Heart right ventricle (tissue), 16 donors: ENCODE data around the gene THBS1. TPM values are rescaled to one million over a fixed set of nuclear protein-coding genes. Genes with fewer than 3 reads are reported as not detected.
A peak's percentile ranks its signal among the peaks of the same experiment; 100 is the strongest.

Experiments used
- ATAC-seq, 8 donors: fragments of 200-7000 bp; cut with Tn5 transposase; one replicate each; pipeline ENCODE4 v1.9.1; 2020; ENCODE audit warnings: mild to moderate bottlenecking in 8 of 8, moderate library complexity in 8 of 8, moderate number of reproducible peaks in 1 of 8
- DNase-seq, 2 donors: peaks; one replicate each; pipeline ENCODE4 v3.0.0-alpha.2; 2020
- H3K27ac ChIP-seq, 10 donors: fragments of 200-600 bp; sonication (generic) in 2 of 10; one replicate each; pipeline versions ENCODE4 v1.5.0 to v1.8.0; 2020 to 2022; ENCODE audit warnings: mild to moderate bottlenecking in 3 of 10
- H3K27me3 ChIP-seq, 7 donors: fragments of 200-600 bp; one replicate each; pipeline ENCODE4 v1.8.0; 2021 to 2022; ENCODE audit warnings: mild to moderate bottlenecking in 2 of 7
- H3K36me3 ChIP-seq, 9 donors: fragments of 200-600 bp; sonication (generic) in 1 of 9; one replicate each; pipeline versions ENCODE4 v1.5.0 to v1.8.0; 2020 to 2022; ENCODE audit warnings: mild to moderate bottlenecking in 2 of 9
- H3K4me1 ChIP-seq, 9 donors: fragments of 200-600 bp; sonication (generic) in 1 of 9; one replicate each; pipeline versions ENCODE4 v1.5.0 to v1.8.0; 2020 to 2022; ENCODE audit warnings: mild to moderate bottlenecking in 4 of 9
- H3K4me3 ChIP-seq, 10 donors: fragments of 200-600 bp; sonication (generic) in 2 of 10; one replicate each; pipeline versions ENCODE4 v1.5.0 to v1.8.0; 2020 to 2022; ENCODE audit warnings: mild to moderate bottlenecking in 7 of 10, moderate library complexity in 2 of 10
- H3K9me3 ChIP-seq, 11 donors: fragments of 200-600 bp in 10 of 11; sonication (generic) in 2 of 11; one replicate each; pipeline versions ENCODE4 v1.5.0 to v1.8.0; 2013 to 2022; ENCODE audit warnings: mild to moderate bottlenecking in 2 of 11, control low read depth in 1 of 11, moderate library complexity in 1 of 11
- CTCF ChIP-seq, 9 donors: fragments of 200-600 bp; sonication (generic) in 2 of 9; IDR thresholded peaks; one replicate each; pipeline versions ENCODE4 v1.5.0 to v1.8.0; 2021 to 2022; ENCODE audit warnings: antibody characterized with exemption in 9 of 9, mild to moderate bottlenecking in 5 of 9, moderate library complexity in 1 of 9
- WGBS, 2 donors: extraction: QIAGEN DNeasy Blood & Tissue Kit; methylation state at CpG; one replicate each; pipeline ENCODE4 v1.1.7; 2013; ENCODE audit warnings: inconsistent platforms in 1 of 2; 5-methylcytosine and 5-hydroxymethylcytosine counted together
- intact Hi-C, 10 donors: fragments of 100-400 bp; cut with DNase I; formaldehyde crosslinking; loops; one replicate each; pipeline versions ENCODE4 v1.11.1 to v1.14.2; 2022
- polyA plus RNA-seq, 2 donors: library from polyadenylated mRNA; stranded (reverse); fragments of 200-250 nt; gene quantifications; one replicate each; pipeline ENCODE4 v1.2.3, GENCODE V29; 2013
- total RNA-seq, 10 donors: library from RNA; stranded (reverse); fragmentation: NEBNext Ultra II Directional in 3 of 10; extraction: Animal tissue kit (Norgen Biotek cat#: 25700) in 3 of 10; gene quantifications; one replicate each; pipeline versions ENCODE4 v1.2.1 to v1.2.4, GENCODE V29; 2021 to 2023
- donor health status: Arrhythmogenic right ventricular cardiomyopathy.
- donor health status: ischemic (EF 13 %, LVEDD 7.1; RV severe dilation, severe dysfunction).
- donor health status: healthy with polysubstance abuse.
- donor health status: DM: no; HTN: yes; CAD: no.
- donor health status: DM: no; HTN: no; CAD: no.
- donor health status: ischemic (EF 25% LVEDD 6.9; RV normal size, moderate dysfunction).
- donor health status: ischemic (EF 25% LVEDD 5.7; RV mildly dilated, moderate dysfunction).
- donor health status: healthy.
- donor health status: DM: yes; HTN: yes; CAD: no.
- donor health status: Ischemic cardiomyopathy.
- donor health status: ischemic (EF 35%, LVEDD 5.7; RV mildly dilated, moderate dysfunction).
- donor health status: nonischemic (EF 11% LVEDD 7.7; RV severe dilation, severe dysfunction).
- donor health status: DM: yes; HTN: yes; CAD: no.
- donor health status: PGD.
- donor health status: ischemic (EF 29% LVEDD 5.4; RV normal size, mild dysfunction).
- donor health status: nonischemic (EF 23%, LVEDD 6.1; RV moderate dilation, normal function).

THBS1 gene
- total and polyA plus RNA-seq, 12 donors: 12.9 to 1,109 (median 102) TPM

GRCh38 chr15:39613271-39613670 is 32.4 kb downstream of the THBS1 start:
- no peaks in the 10 kb centered on the region for H3K27me3 ChIP-seq
- ATAC-seq: no peak

GRCh38 chr15:39613861-39614260 is 33.0 kb downstream of the THBS1 start:
- no peak for TF ChIP-seq CTCF (IDR thresholded peaks at IDR 0.05)
- no peak overlapping the region for H3K27ac ChIP-seq
- WGBS, 2 donors: 90 to 93% methylated on average over 2 of the region's 2 CpGs
- H3K9me3 ChIP-seq: peaks cover 0 to 56% (median 32%) of the 10 kb centered on the region in 11 donors
- no peaks in the 10 kb centered on the region for H3K36me3 ChIP-seq
- intact Hi-C loops: loop anchor here in 1 of 10 donors (10.0 kb wide), 1 partner anchor 61 kb away; no protein-coding TSS in a partner anchor
- H3K27me3 ChIP-seq: no peaks in the 10 kb centered on the region
- DNase-seq (no peak), ATAC-seq (no peak)
- H3K4me3 ChIP-seq: no peak overlapping the region
- H3K4me1 ChIP-seq: peaks cover 0 to 7% (median 0%) of the 10 kb centered on the region in 9 donors

More at GRCh38 chr15:39613271-39613670, 32.4 kb downstream of the THBS1 start:
- Histone ChIP-seq H3K27ac (no peak overlapping the region), H3K4me1 (peaks cover 0 to 4% (median 0%) of the 10 kb centered on the region in 9 donors), H3K9me3 (peaks cover 0 to 56% (median 32%) of the 10 kb centered on the region in 11 donors), H3K36me3 (no peaks in the 10 kb centered on the region), H3K4me3 (no peak overlapping the region)
- no peak for TF ChIP-seq CTCF (IDR thresholded peaks at IDR 0.05)
- intact Hi-C loops: loop anchor here in 1 of 10 donors (10.0 kb wide), 1 partner anchor 62 kb away; no protein-coding TSS in a partner anchor
- no peak for DNase-seq

- no peaks in the 10 kb centered on the region for H3K36me3 ChIP-seq
- peaks cover 0 to 14% (median 0%) of the 10 kb centered on the region in 9 donors for H3K4me1 ChIP-seq
- DNase-seq (no peak), ATAC-seq (no peak)
- H3K4me3 ChIP-seq: no peak overlapping the region
- 74 to 81% methylated on average over 6 of the region's 6 CpGs for WGBS, 2 donors
- TF ChIP-seq CTCF (IDR thresholded peaks at IDR 0.05): no peak
- H3K27me3 ChIP-seq: no peaks in the 10 kb centered on the region
- no peak overlapping the region for H3K27ac ChIP-seq
- H3K9me3 ChIP-seq: peaks cover 0 to 29% (median 9%) of the 10 kb centered on the region in 11 donors
- intact Hi-C loops: loop anchor here in 1 of 10 donors (10.0 kb wide), 1 partner anchor 58 kb away; no protein-coding TSS in a partner anchor
These were observed 36.0 kb downstream of the THBS1 start for GRCh38 chr15:39616731-39617455.

- Histone ChIP-seq H3K4me3 (no peak overlapping the region), H3K9me3 (peaks cover 0 to 19% (median 8%) of the 10 kb centered on the region in 11 donors), H3K36me3 (no peaks in the 10 kb centered on the region), H3K27ac (no peak overlapping the region), H3K27me3 (no peaks in the 10 kb centered on the region), H3K4me1 (peaks cover 0 to 14% (median 0%) of the 10 kb centered on the region in 9 donors)
- DNase-seq: no peak
- intact Hi-C loops: loop anchor here in 1 of 10 donors (10.0 kb wide), 1 partner anchor 57 kb away; no protein-coding TSS in a partner anchor
- peak in 1 of 8 donors; percentile 9 for ATAC-seq
- TF ChIP-seq CTCF (IDR thresholded peaks at IDR 0.05): no peak
- WGBS, 2 donors: 66 to 76% methylated on average over 3 of the region's 3 CpGs
These were observed 37.4 kb downstream of the THBS1 start for GRCh38 chr15:39618063-39618823.
